Measurements from ENCODE around the gene TRIP6.

DNA sequence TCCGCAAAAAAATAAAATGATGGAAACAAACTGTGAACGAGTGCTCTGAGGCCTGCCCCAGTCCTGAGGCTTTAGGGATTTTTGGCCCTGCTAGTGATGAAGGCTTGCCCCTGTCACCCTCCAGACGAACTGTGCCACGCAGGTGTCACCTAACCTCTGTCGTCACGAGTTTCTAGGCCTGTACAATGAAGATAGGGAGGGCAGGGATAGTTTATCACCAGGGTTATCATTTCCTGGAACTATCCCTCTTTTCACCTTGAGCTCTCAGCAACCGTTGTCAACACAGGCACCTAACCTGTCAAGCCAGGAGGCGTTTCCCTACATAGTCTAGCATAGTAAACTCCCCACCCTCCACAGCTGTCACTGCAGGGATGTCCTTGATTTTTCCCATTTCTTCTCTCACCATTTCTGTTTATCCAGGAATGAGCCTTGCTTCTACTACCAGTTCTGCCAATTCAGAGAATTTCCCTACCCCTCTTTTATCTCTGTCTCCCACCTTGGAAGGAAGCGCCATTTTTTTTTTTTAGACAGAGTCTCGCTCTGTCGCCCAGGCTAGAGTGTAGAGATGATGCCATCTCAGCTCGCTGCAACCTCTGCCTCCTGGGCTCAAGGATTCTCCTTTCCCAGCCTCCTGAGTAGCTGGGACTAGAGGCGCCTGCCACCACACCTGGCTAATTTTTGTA, 30.7 kb downstream of the TRIP6 start:
- TF ChIP-seq EZH2 (IDR thresholded peaks at IDR 0.05) (no peak), CEBPB (IDR thresholded peaks at IDR 0.05; ENCODE audit: low read depth) (no peak), POLR2A (IDR thresholded peaks at IDR 0.05; ENCODE audit: borderline replicate concordance, extremely low read depth, insufficient read depth, insufficient read length) (no peak), RAD21 (IDR thresholded peaks at IDR 0.05; ENCODE audit: low read depth) (no peak), CBX3 (IDR thresholded peaks at IDR 0.05; ENCODE audit: low read depth) (no peak), POLR2AphosphoS5 (IDR thresholded peaks at IDR 0.05; ENCODE audit: low read depth, low read length) (no peak), YY1 (IDR thresholded peaks at IDR 0.05; ENCODE audit: extremely low read depth, insufficient replicate concordance, low read depth, low read length) (no peak), SIN3A (IDR thresholded peaks at IDR 0.05; ENCODE audit: low read depth) (no peak)
- TF ChIP-seq, protein P1, sequence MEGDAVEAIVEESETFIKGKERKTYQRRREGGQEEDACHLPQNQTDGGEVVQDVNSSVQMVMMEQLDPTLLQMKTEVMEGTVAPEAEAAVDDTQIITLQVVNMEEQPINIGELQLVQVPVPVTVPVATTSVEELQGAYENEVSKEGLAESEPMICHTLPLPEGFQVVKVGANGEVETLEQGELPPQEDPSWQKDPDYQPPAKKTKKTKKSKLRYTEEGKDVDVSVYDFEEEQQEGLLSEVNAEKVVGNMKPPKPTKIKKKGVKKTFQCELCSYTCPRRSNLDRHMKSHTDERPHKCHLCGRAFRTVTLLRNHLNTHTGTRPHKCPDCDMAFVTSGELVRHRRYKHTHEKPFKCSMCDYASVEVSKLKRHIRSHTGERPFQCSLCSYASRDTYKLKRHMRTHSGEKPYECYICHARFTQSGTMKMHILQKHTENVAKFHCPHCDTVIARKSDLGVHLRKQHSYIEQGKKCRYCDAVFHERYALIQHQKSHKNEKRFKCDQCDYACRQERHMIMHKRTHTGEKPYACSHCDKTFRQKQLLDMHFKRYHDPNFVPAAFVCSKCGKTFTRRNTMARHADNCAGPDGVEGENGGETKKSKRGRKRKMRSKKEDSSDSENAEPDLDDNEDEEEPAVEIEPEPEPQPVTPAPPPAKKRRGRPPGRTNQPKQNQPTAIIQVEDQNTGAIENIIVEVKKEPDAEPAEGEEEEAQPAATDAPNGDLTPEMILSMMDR (IDR thresholded peaks at IDR 0.05 in 2 of 3, conservative IDR thresholded peaks at IDR 0.05 in 1 of 3; ENCODE audit: borderline replicate concordance in 1 of 3, insufficient read depth in 1 of 3, low read depth in 2 of 3, low read length in 2 of 3), result no peak
- TF ChIP-seq, protein P2, sequence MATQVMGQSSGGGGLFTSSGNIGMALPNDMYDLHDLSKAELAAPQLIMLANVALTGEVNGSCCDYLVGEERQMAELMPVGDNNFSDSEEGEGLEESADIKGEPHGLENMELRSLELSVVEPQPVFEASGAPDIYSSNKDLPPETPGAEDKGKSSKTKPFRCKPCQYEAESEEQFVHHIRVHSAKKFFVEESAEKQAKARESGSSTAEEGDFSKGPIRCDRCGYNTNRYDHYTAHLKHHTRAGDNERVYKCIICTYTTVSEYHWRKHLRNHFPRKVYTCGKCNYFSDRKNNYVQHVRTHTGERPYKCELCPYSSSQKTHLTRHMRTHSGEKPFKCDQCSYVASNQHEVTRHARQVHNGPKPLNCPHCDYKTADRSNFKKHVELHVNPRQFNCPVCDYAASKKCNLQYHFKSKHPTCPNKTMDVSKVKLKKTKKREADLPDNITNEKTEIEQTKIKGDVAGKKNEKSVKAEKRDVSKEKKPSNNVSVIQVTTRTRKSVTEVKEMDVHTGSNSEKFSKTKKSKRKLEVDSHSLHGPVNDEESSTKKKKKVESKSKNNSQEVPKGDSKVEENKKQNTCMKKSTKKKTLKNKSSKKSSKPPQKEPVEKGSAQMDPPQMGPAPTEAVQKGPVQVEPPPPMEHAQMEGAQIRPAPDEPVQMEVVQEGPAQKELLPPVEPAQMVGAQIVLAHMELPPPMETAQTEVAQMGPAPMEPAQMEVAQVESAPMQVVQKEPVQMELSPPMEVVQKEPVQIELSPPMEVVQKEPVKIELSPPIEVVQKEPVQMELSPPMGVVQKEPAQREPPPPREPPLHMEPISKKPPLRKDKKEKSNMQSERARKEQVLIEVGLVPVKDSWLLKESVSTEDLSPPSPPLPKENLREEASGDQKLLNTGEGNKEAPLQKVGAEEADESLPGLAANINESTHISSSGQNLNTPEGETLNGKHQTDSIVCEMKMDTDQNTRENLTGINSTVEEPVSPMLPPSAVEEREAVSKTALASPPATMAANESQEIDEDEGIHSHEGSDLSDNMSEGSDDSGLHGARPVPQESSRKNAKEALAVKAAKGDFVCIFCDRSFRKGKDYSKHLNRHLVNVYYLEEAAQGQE (IDR thresholded peaks at IDR 0.05; ENCODE audit: low read depth), result no peak
- TF ChIP-seq, protein P3, sequence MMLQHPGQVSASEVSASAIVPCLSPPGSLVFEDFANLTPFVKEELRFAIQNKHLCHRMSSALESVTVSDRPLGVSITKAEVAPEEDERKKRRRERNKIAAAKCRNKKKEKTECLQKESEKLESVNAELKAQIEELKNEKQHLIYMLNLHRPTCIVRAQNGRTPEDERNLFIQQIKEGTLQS (IDR thresholded peaks at IDR 0.05), result no peak

Measured in HCT116 (cell line).